HEK293 (cell line): ENCODE data around the gene TBC1D22A.

Experiments
- CTCF ChIP-seq: fragments of 450-650 bp; formaldehyde crosslinking; IDR thresholded peaks from 2 replicates; pipeline ENCODE4 v1.5.1; 2016; ENCODE audit warnings: missing biosample characterization, missing genetic modification characterization
- REST ChIP-seq: fragments of 450-650 bp; formaldehyde crosslinking; IDR thresholded peaks from 2 replicates; pipeline ENCODE4 v1.5.1; 2016; ENCODE audit warnings: missing biosample characterization, missing genetic modification characterization
- ZNF530 ChIP-seq: fragments of 450-650 bp; formaldehyde crosslinking; IDR thresholded peaks from 2 replicates; pipeline ENCODE4 v1.5.1; 2016; ENCODE audit warnings: low read depth, missing biosample characterization, missing genetic modification characterization
- ZNF76 ChIP-seq: fragments of 450-650 bp; formaldehyde crosslinking; IDR thresholded peaks from 2 replicates; pipeline ENCODE4; 2016; ENCODE audit warnings: low read depth, missing biosample characterization, missing genetic modification characterization, borderline replicate concordance
- ZNF768 ChIP-seq: fragments of 450-650 bp; formaldehyde crosslinking; IDR thresholded peaks from 2 replicates; pipeline ENCODE4 v1.5.1; 2018; ENCODE audit warnings: missing biosample characterization, mild to moderate bottlenecking, missing genetic modification characterization
- ZSCAN30 ChIP-seq: fragments of 450-650 bp; IDR thresholded peaks from 2 replicates; pipeline ENCODE4 v1.5.1; 2018; ENCODE audit warnings: missing biosample characterization, mild to moderate bottlenecking, missing genetic modification characterization, moderate library complexity

GRCh38 chr22:47055073-47055355 lies 292.6 kb downstream of the TBC1D22A start:
- no peak for TF ChIP-seq ZNF76 (tag by site-specific recombination)
- no peak for TF ChIP-seq REST (tag by site-specific recombination)
- no peak for TF ChIP-seq CTCF (tag by site-specific recombination)
- no peak for TF ChIP-seq ZNF768 (tag by site-specific recombination)
- no peak for TF ChIP-seq ZSCAN30
- no peak for TF ChIP-seq ZNF530 (tag by site-specific recombination)
